CD14-positive monocyte (primary cell): Measurements from ENCODE around the gene LDLRAD4. TPM values are rescaled to one million over a fixed set of nuclear protein-coding genes. Genes with fewer than 3 reads are reported as not detected.
"Not testable (repeated sequence)": the region's sequence is repeated elsewhere in the genome, so short reads cannot be mapped to it uniquely, and the experiment has no call there.

Experiments
- DNase-seq, 3 donors: peaks; one replicate each; pipeline ENCODE4 v3.0.0-alpha.2; 2011 to 2022
- H2AFZ ChIP-seq: 2 replicates; pipeline ENCODE4 v1.6.0; 2012; ENCODE audit warnings: mild to moderate bottlenecking, low read depth, low read length, inconsistent platforms; ENCODE audit not compliant: insufficient read depth, poor library complexity, severe bottlenecking
- H3K27ac ChIP-seq, 2 donors: 1 replicate in 1 of 2; 2 replicates in 1 of 2; pipeline ENCODE4 v1.5.1; 2012 to 2013; ENCODE audit warnings: low read length in 2 of 2, control low read depth in 1 of 2, inconsistent platforms in 1 of 2, low read depth in 1 of 2, mild to moderate bottlenecking in 1 of 2
- H3K27me3 ChIP-seq, 2 donors: one replicate each; pipeline versions ENCODE4 v1.6.0 to v1.6.1; 2011 to 2013; ENCODE audit warnings: low read length in 2 of 2; ENCODE audit not compliant: control insufficient read depth in 2 of 2, insufficient read depth in 2 of 2
- H3K36me3 ChIP-seq, 2 donors: replicated peaks in 1 of 2; 1 replicate in 1 of 2; 2 replicates in 1 of 2; pipeline versions ENCODE4 v1.5.1 to v1.6.1; 2012 to 2013; ENCODE audit warnings: low read length in 2 of 2, control low read depth in 1 of 2, inconsistent platforms in 1 of 2, mild to moderate bottlenecking in 1 of 2; ENCODE audit not compliant: insufficient read depth in 2 of 2, control insufficient read depth in 1 of 2
- H3K4me1 ChIP-seq, 2 donors: 1 replicate in 1 of 2; 2 replicates in 1 of 2; pipeline versions ENCODE4 v1.5.1 to v1.6.1; 2012 to 2013; ENCODE audit warnings: low read length in 2 of 2, control low read depth in 1 of 2, inconsistent platforms in 1 of 2, mild to moderate bottlenecking in 1 of 2, moderate library complexity in 1 of 2; ENCODE audit not compliant: insufficient read depth in 2 of 2, control insufficient read depth in 1 of 2
- H3K4me2 ChIP-seq: replicated peaks from 2 replicates; pipeline ENCODE3; 2012; ENCODE audit warnings: low read length, moderate library complexity, mild to moderate bottlenecking; ENCODE audit not compliant: poor library complexity, severe bottlenecking; ENCODE audit errors: extremely low read depth
- H3K4me3 ChIP-seq, 3 experiments: fragments of 200-600 bp in 1 of 3; sonication (generic) in 1 of 3; replicated peaks in 1 of 3; 1 replicate in 2 of 3; 2 replicates in 1 of 3; pipeline ENCODE4 v1.5.1; 2011 to 2013; ENCODE audit warnings: low read length in 3 of 3, mild to moderate bottlenecking in 3 of 3, control low read depth in 2 of 3, low read depth in 2 of 3, inconsistent platforms in 1 of 3, moderate library complexity in 1 of 3
- H3K79me2 ChIP-seq: 2 replicates; pipeline ENCODE4 v1.6.0; 2012; ENCODE audit warnings: mild to moderate bottlenecking, control low read depth, inconsistent platforms, low read length, moderate library complexity; ENCODE audit not compliant: insufficient read depth
- H3K9ac ChIP-seq: 2 replicates; pipeline ENCODE4 v1.6.0; 2017; ENCODE audit warnings: low read length, mild to moderate bottlenecking; ENCODE audit not compliant: insufficient read depth, poor library complexity, severe bottlenecking
- H3K9me3 ChIP-seq, 2 donors: replicated peaks in 1 of 2; 1 replicate in 1 of 2; 2 replicates in 1 of 2; pipeline versions ENCODE4 v1.5.1 to v1.6.1; 2012 to 2013; ENCODE audit warnings: low read length in 2 of 2, control low read depth in 1 of 2; ENCODE audit not compliant: control insufficient read depth in 1 of 2, insufficient read depth in 1 of 2
- H4K20me1 ChIP-seq: 2 replicates; pipeline ENCODE4 v1.6.0; 2012; ENCODE audit warnings: mild to moderate bottlenecking, low read length, control low read depth, moderate library complexity; ENCODE audit not compliant: insufficient read depth
- H3K27ac Mint-ChIP-seq, 7 donors: one replicate each; pipeline ENCODE4 v1.8.0; 2020; ENCODE audit warnings: mild to moderate bottlenecking in 7 of 7, mixed read lengths in 7 of 7, moderate library complexity in 6 of 7, inconsistent platforms in 2 of 7
- H3K27me3 Mint-ChIP-seq, 3 donors: one replicate each; pipeline ENCODE4 v1.8.0; 2021 to 2022; ENCODE audit warnings: low read depth in 3 of 3, mild to moderate bottlenecking in 3 of 3, mixed read lengths in 3 of 3, moderate library complexity in 3 of 3, inconsistent platforms in 1 of 3
- H3K36me3 Mint-ChIP-seq, 2 donors: one replicate each; pipeline ENCODE4 v1.8.0; 2020; ENCODE audit warnings: mixed read lengths in 2 of 2, inconsistent platforms in 1 of 2, mild to moderate bottlenecking in 1 of 2
- H3K4me1 Mint-ChIP-seq: one replicate; pipeline ENCODE4 v1.8.0; 2020; ENCODE audit warnings: mild to moderate bottlenecking, mixed read lengths
- H3K4me3 Mint-ChIP-seq, 2 donors: one replicate each; pipeline ENCODE4 v1.8.0; 2020; ENCODE audit warnings: mild to moderate bottlenecking in 2 of 2, mixed read lengths in 2 of 2, moderate library complexity in 1 of 2
- H3K9me3 Mint-ChIP-seq, 7 donors: one replicate each; pipeline ENCODE4 v1.8.0; 2020 to 2022; ENCODE audit warnings: mixed read lengths in 7 of 7, mild to moderate bottlenecking in 6 of 7, moderate library complexity in 6 of 7, inconsistent platforms in 2 of 7
- WGBS: methylation state at CpG from one replicate; pipeline ENCODE4 v1.1.5; 2013; ENCODE audit warnings: missing lambda C conversion rate; ENCODE audit not compliant: insufficient coverage; 5-methylcytosine and 5-hydroxymethylcytosine counted together
- intact Hi-C, 2 donors: fragments of 100-400 bp; cut with micrococcal nuclease; formaldehyde crosslinking; loops; one replicate each; pipeline versions ENCODE4 v1.15.0 to v1.15.1; 2023
- polyA plus RNA-seq, 3 donors: library from polyadenylated mRNA; depleted of rRNA in 1 of 3; unstranded in 2 of 3; stranded (reverse) in 1 of 3; fragments of 300-500 nt in 2 of 3; fragments of >200 nt in 1 of 3; fragmentation: Illumina TruSeq in 2 of 3; gene quantifications; 1 replicate in 2 of 3; 2 replicates in 1 of 3; pipeline ENCODE4 v1.2.3, GENCODE V29; 2012 to 2021
- TF ChIP-seq, protein P1 (sequence below): fragments of 200-600 bp; IDR thresholded peaks from one replicate; pipeline ENCODE4 v1.8.0; 2022; ENCODE audit warnings: antibody characterized with exemption, mild to moderate bottlenecking

LDLRAD4 gene
- polyA plus RNA-seq, 3 donors = 13.5 to 15.4 (median 13.8) TPM

- Histone ChIP-seq H3K27ac (no peak overlapping the region), H3K4me1 (peaks cover 21 to 27% of the 10 kb centered on the region in 2 donors), H3K9ac (no peak overlapping the region), H4K20me1 (no peaks in the 10 kb centered on the region), H3K27me3 (peaks cover 0 to 7% of the 10 kb centered on the region in 2 donors), H3K4me2 (no peak overlapping the region), H3K4me3 (no peak overlapping the region), H3K36me3 (no peaks in the 10 kb centered on the region), H3K9me3 (no peaks in the 10 kb centered on the region), H2AFZ (no peak overlapping the region), H3K79me2 (no peaks in the 10 kb centered on the region)
- no CpG with 5 or more reads among the region's 6 CpGs for WGBS
- H3K27ac Mint-ChIP-seq = no peak overlapping the region
- H3K4me1 Mint-ChIP-seq = peaks cover 22% of the 10 kb centered on the region
- H3K36me3 Mint-ChIP-seq = peaks cover 4 to 13% of the 10 kb centered on the region in 2 donors
- H3K4me3 Mint-ChIP-seq = no peak overlapping the region
- DNase-seq = peak in 1 of 3 donors; percentile 0
- H3K9me3 Mint-ChIP-seq = peaks cover 0 to 4% (median 2%) of the 10 kb centered on the region in 7 donors
- intact Hi-C loops = no loop called here
- TF ChIP-seq, protein P1, sequence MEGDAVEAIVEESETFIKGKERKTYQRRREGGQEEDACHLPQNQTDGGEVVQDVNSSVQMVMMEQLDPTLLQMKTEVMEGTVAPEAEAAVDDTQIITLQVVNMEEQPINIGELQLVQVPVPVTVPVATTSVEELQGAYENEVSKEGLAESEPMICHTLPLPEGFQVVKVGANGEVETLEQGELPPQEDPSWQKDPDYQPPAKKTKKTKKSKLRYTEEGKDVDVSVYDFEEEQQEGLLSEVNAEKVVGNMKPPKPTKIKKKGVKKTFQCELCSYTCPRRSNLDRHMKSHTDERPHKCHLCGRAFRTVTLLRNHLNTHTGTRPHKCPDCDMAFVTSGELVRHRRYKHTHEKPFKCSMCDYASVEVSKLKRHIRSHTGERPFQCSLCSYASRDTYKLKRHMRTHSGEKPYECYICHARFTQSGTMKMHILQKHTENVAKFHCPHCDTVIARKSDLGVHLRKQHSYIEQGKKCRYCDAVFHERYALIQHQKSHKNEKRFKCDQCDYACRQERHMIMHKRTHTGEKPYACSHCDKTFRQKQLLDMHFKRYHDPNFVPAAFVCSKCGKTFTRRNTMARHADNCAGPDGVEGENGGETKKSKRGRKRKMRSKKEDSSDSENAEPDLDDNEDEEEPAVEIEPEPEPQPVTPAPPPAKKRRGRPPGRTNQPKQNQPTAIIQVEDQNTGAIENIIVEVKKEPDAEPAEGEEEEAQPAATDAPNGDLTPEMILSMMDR = no peak
- H3K27me3 Mint-ChIP-seq = peaks cover 9 to 12% (median 10%) of the 10 kb centered on the region in 3 donors
These were observed 388.2 kb downstream of the LDLRAD4 start for GRCh38 chr18:13606604-13607254.

- Mint-ChIP-seq H3K36me3 (peaks cover 10 to 16% of the 10 kb centered on the region in 2 donors), H3K27ac (peak overlapping the region in 1 of 7 donors; percentile 74), H3K27me3 (peaks cover 22 to 26% (median 23%) of the 10 kb centered on the region in 3 donors), H3K4me1 (peaks cover 35% of the 10 kb centered on the region)
- 100% methylated on average over 1 of the region's 10 CpGs for WGBS
- H3K4me2 ChIP-seq, H3K4me3 ChIP-seq, H3K36me3 ChIP-seq, intact Hi-C loops, H3K9me3 ChIP-seq, H3K79me2 ChIP-seq, H2AFZ ChIP-seq, H3K9ac ChIP-seq, H3K4me3 Mint-ChIP-seq, H3K27ac ChIP-seq, H3K9me3 Mint-ChIP-seq, H4K20me1 ChIP-seq: not testable (repeated sequence)
- DNase-seq = peak in 1 of 3 donors; percentile 0
- peaks cover 0 to 18% of the 10 kb centered on the region in 2 donors for H3K27me3 ChIP-seq
- peaks cover 32 to 39% of the 10 kb centered on the region in 2 donors for H3K4me1 ChIP-seq
These were observed 389.5 kb downstream of the LDLRAD4 start for GRCh38 chr18:13608024-13608562.
